22Rv1 (cell line): Measurements from ENCODE around the gene SNX13.

Source experiments
- ZFX ChIP-seq: fragments of 450-650 bp; IDR thresholded peaks from 2 replicates; pipeline ENCODE4 v1.6.1; 2017; ENCODE audit warnings: antibody characterized with exemption, borderline replicate concordance
- TF ChIP-seq, protein P1 (sequence below): fragments of 450-650 bp; IDR thresholded peaks from 2 replicates; pipeline ENCODE4 v1.5.1; 2017; ENCODE audit warnings: mild to moderate bottlenecking

DNA sequence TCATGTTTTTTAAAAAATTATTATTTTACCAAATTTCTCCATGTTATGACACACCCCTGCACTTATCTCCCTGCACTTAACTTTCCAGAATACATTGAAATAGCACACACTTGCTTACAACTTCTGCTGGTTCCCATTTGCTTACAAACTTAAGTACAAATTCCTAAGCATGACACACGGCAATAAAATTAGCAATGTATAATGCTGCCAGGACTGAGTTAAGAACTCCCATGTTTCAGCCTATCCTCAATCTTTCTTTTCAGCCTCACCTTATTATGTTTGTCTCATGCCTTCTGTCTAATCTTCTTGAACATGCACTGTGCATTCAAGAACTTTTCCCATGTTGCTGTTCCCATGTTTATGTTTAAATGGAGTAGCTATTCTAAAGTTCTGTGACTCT lies 46.6 kb upstream of the SNX13 start:
- TF ChIP-seq, protein P1, sequence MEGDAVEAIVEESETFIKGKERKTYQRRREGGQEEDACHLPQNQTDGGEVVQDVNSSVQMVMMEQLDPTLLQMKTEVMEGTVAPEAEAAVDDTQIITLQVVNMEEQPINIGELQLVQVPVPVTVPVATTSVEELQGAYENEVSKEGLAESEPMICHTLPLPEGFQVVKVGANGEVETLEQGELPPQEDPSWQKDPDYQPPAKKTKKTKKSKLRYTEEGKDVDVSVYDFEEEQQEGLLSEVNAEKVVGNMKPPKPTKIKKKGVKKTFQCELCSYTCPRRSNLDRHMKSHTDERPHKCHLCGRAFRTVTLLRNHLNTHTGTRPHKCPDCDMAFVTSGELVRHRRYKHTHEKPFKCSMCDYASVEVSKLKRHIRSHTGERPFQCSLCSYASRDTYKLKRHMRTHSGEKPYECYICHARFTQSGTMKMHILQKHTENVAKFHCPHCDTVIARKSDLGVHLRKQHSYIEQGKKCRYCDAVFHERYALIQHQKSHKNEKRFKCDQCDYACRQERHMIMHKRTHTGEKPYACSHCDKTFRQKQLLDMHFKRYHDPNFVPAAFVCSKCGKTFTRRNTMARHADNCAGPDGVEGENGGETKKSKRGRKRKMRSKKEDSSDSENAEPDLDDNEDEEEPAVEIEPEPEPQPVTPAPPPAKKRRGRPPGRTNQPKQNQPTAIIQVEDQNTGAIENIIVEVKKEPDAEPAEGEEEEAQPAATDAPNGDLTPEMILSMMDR, result no peak
- no peak for TF ChIP-seq ZFX
